Gastrocnemius medialis (tissue), 4 donors: Measurements from ENCODE around the gene MGAT5B.

Source experiments
- CTCF ChIP-seq, 5 experiments: fragments of 450-650 bp in 3 of 5; fragments of 200-600 bp in 2 of 5; sonication (generic) in 2 of 5; IDR thresholded peaks in 4 of 5; conservative IDR thresholded peaks in 1 of 5; 1 replicate in 4 of 5; 2 replicates in 1 of 5; pipeline ENCODE4 v1.5.1; 2016 to 2019; ENCODE audit warnings: antibody characterized with exemption in 5 of 5, mild to moderate bottlenecking in 3 of 5, moderate library complexity in 3 of 5
- POLR2A ChIP-seq, 2 donors: fragments of 450-650 bp; IDR thresholded peaks; one replicate each; pipeline ENCODE4 v1.6.1; 2017; ENCODE audit warnings: antibody characterized with exemption in 2 of 2, mild to moderate bottlenecking in 2 of 2, moderate library complexity in 2 of 2

GRCh38 chr17:76899414-76899813, 31.2 kb downstream of the MGAT5B start:
- TF ChIP-seq CTCF (IDR thresholded peaks at IDR 0.05 in 4 of 5, conservative IDR thresholded peaks at IDR 0.05 in 1 of 5) (no peak), POLR2A (IDR thresholded peaks at IDR 0.05) (no peak)
